Activated effector memory CD4-positive, alpha-beta T cell treated with anti-CD3 and anti-CD28 coated beads, Interleukin-2, amount 50 U/mL, for 16 hours (primary cell): ENCODE measurements around the gene ADRA2B.

ENCODE experiments used
- DNase-seq: peaks from one replicate; pipeline ENCODE4 v3.0.0-alpha.2; 2020

Gene ADRA2B

DNA sequence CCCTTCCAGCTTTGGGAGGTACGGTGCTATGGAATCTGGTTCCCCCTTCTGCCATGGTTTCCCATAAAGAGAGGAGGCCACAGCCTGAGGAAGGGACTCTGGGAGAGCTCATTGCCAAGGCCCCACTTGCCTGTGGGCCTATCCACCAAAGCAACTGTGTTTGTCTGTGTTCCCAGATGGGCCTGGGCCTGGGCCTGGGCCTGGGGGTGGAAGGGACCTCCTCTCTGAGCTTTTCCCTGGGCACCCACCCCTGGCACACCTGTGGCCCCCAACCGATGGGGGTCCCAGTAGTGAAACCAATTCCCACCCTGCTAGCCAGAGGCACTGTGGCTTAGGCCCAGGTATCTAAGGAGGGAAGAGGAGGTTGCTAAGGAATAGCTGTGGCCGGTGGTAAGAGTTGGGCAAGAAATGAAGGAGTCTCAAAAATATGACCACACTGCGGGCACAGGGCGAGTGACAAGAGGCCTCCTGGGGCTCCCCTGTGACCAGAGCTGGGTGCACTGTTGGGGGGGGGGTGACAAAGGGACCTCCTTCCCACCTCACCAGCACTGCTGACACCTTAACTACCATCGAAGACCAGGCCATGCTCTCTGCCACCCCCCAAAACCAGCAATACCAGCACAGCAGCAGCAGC is 33.8 kb upstream of the ADRA2B start:
- DNase-seq: no peak

DNA sequence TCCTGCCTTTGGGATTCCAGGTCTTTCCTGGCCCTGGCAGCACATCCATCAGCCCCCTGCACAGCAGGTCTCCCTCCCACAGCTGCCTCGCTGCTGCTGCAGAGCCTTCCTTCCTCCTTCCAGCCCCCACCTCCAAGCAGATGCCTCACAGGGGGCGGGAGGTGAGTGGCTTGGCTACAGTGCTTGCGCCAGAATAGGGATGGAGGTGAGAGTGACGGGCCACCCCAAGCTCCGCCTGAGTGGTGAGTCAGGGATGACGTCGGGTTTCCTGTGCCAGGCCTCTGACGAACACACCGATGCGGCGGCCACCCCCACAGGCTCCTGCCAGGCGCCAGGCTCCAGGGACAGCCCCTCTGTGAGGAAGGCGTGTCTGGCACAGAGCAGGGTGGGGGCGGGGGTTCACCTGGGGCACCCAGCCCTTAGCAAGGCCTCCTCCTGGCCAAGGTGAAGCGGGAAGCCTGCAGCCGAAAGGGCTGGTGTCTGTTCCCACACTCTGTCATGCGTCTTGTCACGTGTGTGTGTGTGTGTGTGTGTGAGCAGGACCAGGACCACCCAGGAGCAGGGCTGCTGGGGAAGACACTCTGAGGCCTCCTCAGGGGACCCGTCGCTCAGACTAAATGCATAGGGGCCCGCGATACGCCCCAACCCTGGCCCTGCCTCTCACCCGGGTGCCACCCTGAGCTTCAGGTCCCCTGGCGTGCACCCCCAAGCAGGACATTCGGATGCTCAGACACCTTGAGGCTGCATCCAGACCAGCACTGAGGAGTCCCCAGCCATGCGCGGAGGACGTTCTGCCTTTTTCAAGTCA is 32.2 kb upstream of the ADRA2B start:
- peak; percentile 98 for DNase-seq

GRCh38 chr2:96147593-96148201 is 31.3 kb upstream of the ADRA2B start:
- DNase-seq: peak; percentile 67

DNA sequence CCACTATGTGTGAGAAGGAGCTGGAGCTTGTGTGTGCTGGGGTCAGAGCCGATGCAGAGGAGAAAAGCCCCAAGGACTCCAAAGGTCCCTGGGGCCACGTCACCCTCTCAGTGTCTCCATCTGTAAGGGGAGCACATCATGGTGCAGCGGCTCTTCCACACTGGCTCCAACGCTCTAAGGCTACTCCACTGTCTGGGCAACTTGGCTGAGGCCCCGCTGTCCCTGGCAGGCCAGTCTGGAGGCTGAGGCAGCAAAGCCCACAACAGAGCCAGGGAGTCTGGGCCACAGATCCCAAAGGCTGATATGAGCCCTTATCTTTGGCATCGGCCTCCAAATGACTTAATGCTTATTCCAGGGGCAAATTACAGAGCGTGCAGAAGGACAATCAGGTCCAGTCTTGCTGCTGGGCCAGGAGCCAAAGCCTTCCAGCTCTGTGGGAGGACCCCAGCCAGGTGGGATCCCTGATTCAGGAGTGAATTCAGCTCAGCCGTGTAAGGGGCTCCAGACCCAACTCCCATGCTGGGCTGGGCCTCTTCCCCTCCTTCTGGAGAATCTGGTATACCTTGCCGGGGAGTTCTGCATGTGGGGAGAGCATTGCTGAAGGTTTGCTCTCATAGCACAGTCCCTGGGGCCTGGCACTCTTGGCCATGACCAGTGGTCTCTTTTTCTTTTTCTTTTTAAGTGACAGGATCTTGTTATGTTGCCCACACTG is 30.7 kb upstream of the ADRA2B start:
- DNase-seq: peak; percentile 75

DNA sequence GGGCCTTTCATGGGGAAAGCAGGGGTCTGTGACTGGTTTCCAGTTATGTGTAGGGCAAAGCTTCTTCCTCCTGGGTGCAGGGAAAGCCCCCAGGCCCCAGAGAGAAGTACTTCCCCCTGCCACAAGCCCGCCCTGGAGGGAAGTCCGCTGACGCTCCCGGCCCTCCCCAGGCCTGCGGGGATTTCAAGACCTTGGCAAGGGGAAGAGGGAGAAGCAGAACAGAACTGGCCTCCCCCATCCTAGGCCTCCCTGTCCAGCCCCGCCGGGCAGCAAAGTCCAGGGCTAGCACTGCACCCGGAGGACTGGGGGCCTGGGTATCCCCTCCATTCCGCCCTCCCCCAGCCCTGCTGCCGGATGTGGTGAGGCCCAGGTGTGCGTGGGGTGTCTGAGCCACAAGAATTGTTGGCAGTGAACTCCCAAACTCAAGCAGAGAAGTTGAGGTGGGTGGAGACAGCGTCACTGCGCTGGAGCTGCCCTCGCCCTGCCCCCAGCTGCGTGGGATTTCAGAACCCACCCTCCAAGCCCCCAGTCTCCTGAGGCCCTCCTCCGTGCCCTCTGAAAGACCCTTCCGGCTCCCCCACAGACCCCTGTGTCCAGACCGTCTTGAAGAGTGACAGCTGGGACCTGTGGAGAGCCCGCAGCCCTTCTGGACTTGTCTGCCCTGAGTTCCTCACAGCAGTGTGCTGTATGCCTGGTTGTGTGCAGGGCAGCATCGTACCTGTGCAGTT is 29.9 kb upstream of the ADRA2B start:
- DNase-seq: peak; percentile 96

- DNase-seq: no peak
Measured at GRCh38 chr2:96145848-96146152, 29.4 kb upstream of the ADRA2B start.

DNA sequence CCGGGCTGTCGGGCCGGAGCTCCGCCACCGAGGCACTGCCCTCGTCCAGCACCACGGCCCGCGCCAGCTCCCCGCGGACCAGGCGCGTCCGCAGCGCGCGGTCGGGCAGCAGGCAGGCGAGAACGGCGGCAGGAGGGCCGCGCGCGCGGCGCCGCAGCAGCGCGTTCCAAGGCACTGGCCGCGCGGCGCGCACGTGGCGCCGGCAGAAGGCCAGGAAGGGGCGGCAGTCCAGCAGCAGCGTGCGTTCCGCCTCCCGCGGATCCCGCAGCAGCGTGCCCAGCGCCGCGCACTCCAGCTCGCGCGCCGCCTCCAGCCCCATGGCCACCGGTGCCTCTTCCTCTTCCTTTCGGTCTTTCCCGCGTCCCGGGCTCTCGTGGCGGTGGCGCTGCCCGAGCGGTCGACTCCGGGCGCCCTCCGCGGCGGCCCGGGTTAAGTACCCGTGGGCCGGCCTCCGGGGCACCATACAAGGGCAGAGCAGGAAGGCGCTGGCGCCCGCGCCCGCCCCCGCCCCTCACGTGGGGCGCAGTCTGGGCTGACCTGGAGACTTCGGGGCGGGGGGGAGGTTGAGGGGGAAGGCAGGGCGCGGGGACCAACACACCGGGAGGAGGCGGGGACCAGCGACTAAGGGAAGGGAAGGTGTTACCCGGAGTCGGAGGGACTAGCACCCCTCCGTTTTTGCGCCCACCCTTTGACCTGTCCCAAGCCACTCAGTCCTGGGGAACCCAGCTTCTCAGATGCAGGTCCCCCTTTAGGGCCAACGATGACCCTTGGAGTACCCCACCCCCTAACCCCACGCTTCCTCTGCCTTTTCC is 28.9 kb upstream of the ADRA2B start, which contains the start of gene DUSP2:
Gene DUSP2 (minus strand): TSS at position 405 of the 812 bp plus-strand sequence. CDS start 86 bp downstream, at position 319.
- peak; percentile 96 for DNase-seq

DNA sequence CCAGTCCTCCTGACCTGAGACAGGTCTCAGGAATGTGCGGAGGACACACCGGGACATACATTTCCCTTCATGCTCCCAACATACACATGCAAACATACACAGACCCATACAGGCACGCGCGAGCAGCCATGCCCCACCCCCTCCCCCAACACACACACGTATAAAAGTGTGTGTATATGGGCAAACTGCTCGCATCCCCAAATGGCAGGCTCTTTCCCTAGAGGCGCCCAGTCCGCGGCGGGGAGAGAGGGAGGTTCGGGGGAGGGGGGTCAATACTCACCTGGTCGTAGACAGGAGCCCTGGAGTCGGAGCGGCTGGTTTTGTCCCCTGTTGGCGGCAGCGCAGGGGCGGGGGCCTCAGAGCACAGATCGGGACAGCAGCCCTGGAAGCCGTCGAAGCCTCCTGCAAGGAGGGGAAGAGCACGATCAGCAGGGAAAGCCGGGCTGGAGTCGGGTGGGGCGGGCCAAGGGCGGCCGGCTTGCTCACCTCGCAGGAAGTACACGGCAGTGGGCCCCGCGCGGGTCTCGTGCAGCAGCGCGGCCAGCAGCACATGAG is 28.2 kb upstream of the ADRA2B start:
- DNase-seq: peak; percentile 83

GRCh38 chr2:96143848-96144480 is 27.6 kb upstream of the ADRA2B start:
- peak; percentile 79 for DNase-seq

GRCh38 chr2:96143231-96143847 is 27.0 kb upstream of the ADRA2B start:
- DNase-seq: peak; percentile 77

DNA sequence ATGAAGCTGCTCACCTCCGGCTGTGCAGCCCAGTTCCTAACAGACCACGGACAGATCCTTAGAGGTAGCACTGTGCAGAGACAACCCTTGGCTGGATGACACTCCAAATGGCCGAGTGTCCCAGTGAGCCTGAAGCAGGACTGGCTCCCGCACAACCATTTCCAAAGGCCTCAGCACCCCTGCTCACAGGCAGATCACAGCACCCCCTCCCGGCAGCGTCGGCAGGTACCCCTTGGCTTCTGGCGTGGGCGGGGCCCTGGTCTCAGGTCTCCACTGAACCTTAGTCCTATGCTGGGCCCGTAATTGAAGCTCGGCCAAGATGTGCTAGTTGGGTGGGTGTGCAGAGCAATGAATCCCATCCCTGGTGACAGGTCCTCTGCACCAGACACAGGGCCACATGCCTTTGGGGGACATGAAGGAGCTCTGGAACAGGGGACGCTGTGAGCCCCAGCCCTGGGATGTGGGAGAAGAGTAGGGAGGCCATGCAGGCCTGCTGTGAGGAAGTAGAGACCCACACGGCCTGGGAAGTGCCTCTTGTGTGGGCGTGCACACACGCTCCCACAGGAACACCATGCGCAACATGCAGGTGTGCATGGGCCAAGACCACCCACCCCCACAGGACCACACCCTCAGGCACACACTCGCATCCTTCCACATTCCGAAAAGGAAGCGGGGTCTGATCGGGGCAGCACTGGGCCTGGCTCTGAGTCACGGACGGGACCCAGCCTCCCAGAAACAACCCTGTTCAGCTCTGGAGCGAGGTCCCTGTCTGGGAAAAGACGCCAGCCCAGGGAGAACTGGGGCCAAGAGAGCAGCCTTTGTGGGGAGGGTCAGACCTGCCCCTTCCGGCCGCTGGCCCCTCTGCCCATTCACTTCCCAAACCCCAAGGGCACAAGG is 26.1 kb upstream of the ADRA2B start:
- DNase-seq: peak; percentile 89

- DNase-seq: peak; percentile 62
Measured at GRCh38 chr2:96141624-96141967, 25.2 kb upstream of the ADRA2B start.

DNA sequence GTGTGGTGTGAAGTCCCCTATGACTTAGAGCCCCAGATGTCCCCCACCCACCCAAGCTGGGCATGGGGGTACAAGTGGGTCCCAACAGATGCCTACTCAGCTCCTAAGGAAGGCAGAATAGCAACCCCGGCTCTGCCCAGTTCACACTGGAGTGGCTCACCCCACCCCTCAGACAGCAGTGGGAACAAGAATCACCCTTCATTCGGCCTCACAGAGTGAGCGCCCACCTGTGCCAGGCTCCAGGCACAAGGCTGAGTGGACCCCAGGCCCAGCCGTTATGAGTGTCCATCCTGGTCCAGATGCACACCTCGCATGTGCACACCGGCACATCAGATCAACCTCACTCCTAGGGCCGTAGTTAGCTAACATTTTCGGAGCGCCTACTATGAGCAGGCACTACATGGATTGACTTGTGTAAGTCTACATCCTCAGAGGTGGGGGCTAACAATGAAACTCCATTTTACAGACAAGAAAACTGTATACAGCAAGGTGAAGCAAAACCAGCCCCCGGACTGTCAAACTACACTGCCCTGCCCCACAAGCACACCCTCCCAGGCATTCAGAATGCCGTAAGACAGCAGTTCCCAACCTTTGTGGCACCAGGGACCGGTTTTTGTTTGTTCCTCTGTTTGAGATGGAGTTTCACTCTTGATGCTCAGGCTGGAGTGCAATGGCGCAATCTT is 24.7 kb upstream of the ADRA2B start:
- DNase-seq: peak; percentile 62

GRCh38 chr2:96139181-96139758 is 22.9 kb upstream of the ADRA2B start:
- no peak for DNase-seq

GRCh38 chr2:96138179-96139145 is 22.1 kb upstream of the ADRA2B start, which contains the start of gene ASTL:
Gene ASTL (minus strand): TSS chr2:96138502. CDS start chr2:96138436, 66 bp downstream.
- DNase-seq: peak; percentile 84

GRCh38 chr2:96137321-96138178 is 21.2 kb upstream of the ADRA2B start:
- no peak for DNase-seq
